Measurements from ENCODE around the gene EIF4E1B.
A peak's percentile ranks its signal among the peaks of the same experiment; 100 is the strongest.

EIF4E1B gene

DNA sequence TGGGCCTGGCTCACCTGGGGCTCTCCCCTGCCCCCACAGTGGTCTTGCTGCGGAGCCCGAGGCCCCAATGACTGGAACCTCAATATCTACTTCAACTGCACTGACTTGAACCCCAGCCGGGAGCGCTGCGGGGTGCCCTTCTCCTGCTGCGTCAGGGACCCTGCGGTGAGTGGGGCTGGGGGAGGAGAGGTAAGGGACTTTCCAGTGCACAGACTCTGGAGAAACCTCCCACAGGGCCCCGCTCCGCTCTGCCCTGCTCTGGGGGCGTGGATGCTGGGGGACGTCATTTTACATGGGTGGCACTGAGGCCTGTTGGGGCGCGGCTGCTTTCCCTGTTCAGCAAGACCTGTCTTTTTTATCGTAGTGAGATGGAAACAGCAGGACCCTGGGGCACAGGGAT lies 24.4 kb downstream of the EIF4E1B start:
- no peak for TF ChIP-seq CTCF (conservative IDR thresholded peaks at IDR 0.05; ENCODE audit: low read depth, low read length)
- Histone ChIP-seq H3K9ac (no peak overlapping the region), H2AFZ (ENCODE audit: low read depth) (no peak overlapping the region), H3K27ac (no peak overlapping the region), H3K27me3 (ENCODE audit: insufficient read depth, low read depth) (no peaks in the 10 kb centered on the region), H3K4me3 (IDR thresholded peaks at IDR 0.05; ENCODE audit: insufficient read depth, low read depth, low read length) (no peak overlapping the region), H4K20me1 (ENCODE audit: insufficient read depth) (no peaks in the 10 kb centered on the region), H3K4me1 (ENCODE audit: low read depth, poor library complexity, severe bottlenecking) (peaks cover 15% of the 10 kb centered on the region), H3K4me2 (no peak overlapping the region), H3K36me3 (ENCODE audit: insufficient read depth) (no peaks in the 10 kb centered on the region), H3K79me2 (ENCODE audit: insufficient read depth, low read depth) (no peaks in the 10 kb centered on the region)

GRCh38 chr5:176656467-176656990 lies 26.1 kb downstream of the EIF4E1B start:
- no peak for TF ChIP-seq CTCF (conservative IDR thresholded peaks at IDR 0.05; ENCODE audit: low read depth, low read length)
- H3K4me3 ChIP-seq (IDR thresholded peaks at IDR 0.05; ENCODE audit: insufficient read depth, low read depth, low read length) = no peak overlapping the region
- H3K36me3 ChIP-seq (ENCODE audit: insufficient read depth) = no peaks in the 10 kb centered on the region
- H3K79me2 ChIP-seq (ENCODE audit: insufficient read depth, low read depth) = no peaks in the 10 kb centered on the region
- H3K27me3 ChIP-seq (ENCODE audit: insufficient read depth, low read depth) = no peaks in the 10 kb centered on the region
- H4K20me1 ChIP-seq (ENCODE audit: insufficient read depth) = no peaks in the 10 kb centered on the region
- no peak overlapping the region for H2AFZ ChIP-seq (ENCODE audit: low read depth)
- H3K4me1 ChIP-seq (ENCODE audit: low read depth, poor library complexity, severe bottlenecking) = peaks cover 28% of the 10 kb centered on the region
- no peak overlapping the region for H3K4me2 ChIP-seq
- no peak overlapping the region for H3K9ac ChIP-seq
- no peak overlapping the region for H3K27ac ChIP-seq

GRCh38 chr5:176658007-176658599 lies 27.6 kb downstream of the EIF4E1B start:
- TF ChIP-seq CTCF (conservative IDR thresholded peaks at IDR 0.05; ENCODE audit: low read depth, low read length) = peak; percentile 65
- no peak overlapping the region for H3K9ac ChIP-seq
- H3K79me2 ChIP-seq (ENCODE audit: insufficient read depth, low read depth) = no peaks in the 10 kb centered on the region
- no peaks in the 10 kb centered on the region for H3K27me3 ChIP-seq (ENCODE audit: insufficient read depth, low read depth)
- no peak overlapping the region for H3K27ac ChIP-seq
- H2AFZ ChIP-seq (ENCODE audit: low read depth) = no peak overlapping the region; the same call in 1 of the 2 replicates
- H3K4me2 ChIP-seq = peak overlapping the region; percentile 69
- H3K4me1 ChIP-seq (ENCODE audit: low read depth, poor library complexity, severe bottlenecking) = peaks cover 28% of the 10 kb centered on the region
- no peaks in the 10 kb centered on the region for H4K20me1 ChIP-seq (ENCODE audit: insufficient read depth)
- no peaks in the 10 kb centered on the region for H3K36me3 ChIP-seq (ENCODE audit: insufficient read depth)
- no peak overlapping the region for H3K4me3 ChIP-seq (IDR thresholded peaks at IDR 0.05; ENCODE audit: insufficient read depth, low read depth, low read length)

- H3K4me3 ChIP-seq (IDR thresholded peaks at IDR 0.05; ENCODE audit: insufficient read depth, low read depth, low read length) = no peak overlapping the region
- H4K20me1 ChIP-seq (ENCODE audit: insufficient read depth) = no peaks in the 10 kb centered on the region
- H2AFZ ChIP-seq (ENCODE audit: low read depth) = no peak overlapping the region
- no peaks in the 10 kb centered on the region for H3K79me2 ChIP-seq (ENCODE audit: insufficient read depth, low read depth)
- H3K9ac ChIP-seq = no peak overlapping the region
- peaks cover 28% of the 10 kb centered on the region for H3K4me1 ChIP-seq (ENCODE audit: low read depth, poor library complexity, severe bottlenecking)
- TF ChIP-seq CTCF (conservative IDR thresholded peaks at IDR 0.05; ENCODE audit: low read depth, low read length) = no peak
- no peaks in the 10 kb centered on the region for H3K36me3 ChIP-seq (ENCODE audit: insufficient read depth)
- peak overlapping the region; percentile 69 for H3K4me2 ChIP-seq
- H3K27me3 ChIP-seq (ENCODE audit: insufficient read depth, low read depth) = no peaks in the 10 kb centered on the region
- no peak overlapping the region for H3K27ac ChIP-seq
These were observed 28.5 kb downstream of the EIF4E1B start for GRCh38 chr5:176658817-176659511.
